Psoas muscle (tissue), 8 donors: ENCODE data around the gene ANAPC16. TPM values are rescaled to one million over a fixed set of nuclear protein-coding genes. Genes with fewer than 3 reads are reported as not detected.
"Not testable (repeated sequence)": the region's sequence is repeated elsewhere in the genome, so short reads cannot be mapped to it uniquely, and the experiment has no call there.

Source experiments
- ATAC-seq, 4 donors: fragments of 200-7000 bp; cut with Tn5 transposase; one replicate each; pipeline ENCODE4 v1.9.1; 2020; ENCODE audit warnings: moderate library complexity in 3 of 4, mild to moderate bottlenecking in 2 of 4
- DNase-seq, 2 donors: peaks; one replicate each; pipeline ENCODE4 v3.0.0-alpha.2; 2020
- H3K27ac ChIP-seq: fragments of 200-600 bp; one replicate; pipeline ENCODE4 v1.8.0; 2022
- H3K27me3 ChIP-seq, 3 donors: fragments of 200-600 bp in 1 of 3; one replicate each; pipeline versions ENCODE4 v1.6.1 to v1.8.0; 2013 to 2022; ENCODE audit warnings: low read length in 2 of 3, mild to moderate bottlenecking in 2 of 3, moderate library complexity in 1 of 3; ENCODE audit not compliant: insufficient read depth in 3 of 3
- H3K36me3 ChIP-seq, 2 donors: fragments of 200-600 bp in 1 of 2; one replicate each; pipeline versions ENCODE4 v1.6.1 to v1.8.0; 2013 to 2022; ENCODE audit warnings: low read depth in 1 of 2, mild to moderate bottlenecking in 1 of 2, moderate library complexity in 1 of 2; ENCODE audit not compliant: insufficient read depth in 1 of 2
- H3K4me1 ChIP-seq: fragments of 200-600 bp; one replicate; pipeline ENCODE4 v1.8.0; 2022
- H3K4me3 ChIP-seq: fragments of 200-600 bp; one replicate; pipeline ENCODE4 v1.8.0; 2022; ENCODE audit warnings: mild to moderate bottlenecking
- H3K9me3 ChIP-seq: fragments of 200-600 bp; one replicate; pipeline ENCODE4 v1.8.0; 2022
- CTCF ChIP-seq: fragments of 200-600 bp; IDR thresholded peaks from one replicate; pipeline ENCODE4 v1.8.0; 2022; ENCODE audit warnings: antibody characterized with exemption
- WGBS, 3 donors: extraction: QIAGEN DNeasy Blood & Tissue Kit; methylation state at CpG; one replicate each; pipeline versions ENCODE4 v1.1.6 to v1.1.7; 2013; 5-methylcytosine and 5-hydroxymethylcytosine counted together
- intact Hi-C, 2 donors: fragments of 100-400 bp; cut with DNase I; formaldehyde crosslinking; loops; one replicate each; pipeline versions ENCODE4 v1.11.0 to v1.14.2; 2022
- polyA plus RNA-seq, 3 donors: library from polyadenylated mRNA; stranded (reverse); fragments of 200-250 nt; gene quantifications; one replicate each; pipeline ENCODE4 v1.2.3, GENCODE V29; 2013
- total RNA-seq, 4 donors: library from RNA; stranded (reverse); fragmentation: NEBNext Ultra II Directional in 2 of 4; extraction: Animal tissue kit (Norgen Biotek cat#: 25700) in 2 of 4; gene quantifications; one replicate each; pipeline versions ENCODE4 v1.2.1 to v1.2.4, GENCODE V29; 2021 to 2023
- donor health status: healthy with polysubstance abuse.
- donor health status: DM: no; HTN: no; CAD: no; lungs with moderate emphysema.
- donor health status: Bipolar disorder and iron deficiency.
- donor health status: healthy.
- donor health status: DM: yes; HTN: yes; CAD: no.
- donor health status: DM: no; HTN: no; CAD: no.
- donor health status: DM: no; HTN: no; CAD: no.
- donor health status: DM: yes; HTN: yes; CAD: no.

Gene ANAPC16
- total and polyA plus RNA-seq, 7 donors: 60.1 to 184 (median 128) TPM

- no peak for TF ChIP-seq CTCF
- no peak overlapping the region for H3K4me3 ChIP-seq
- no peaks in the 10 kb centered on the region for H3K9me3 ChIP-seq
- 84 to 90% (median 88%) methylated on average over 6 of the region's 6 CpGs for WGBS, 3 donors
- peaks cover 4% of the 10 kb centered on the region for H3K4me1 ChIP-seq
- H3K36me3 ChIP-seq: no peaks in the 10 kb centered on the region
- intact Hi-C loops: no loop called here
- DNase-seq (no peak), ATAC-seq (no peak)
- H3K27me3 ChIP-seq: no peaks in the 10 kb centered on the region
- H3K27ac ChIP-seq: no peak overlapping the region
Measured at GRCh38 chr10:72267381-72267780, 51.6 kb downstream of the ANAPC16 start.

GRCh38 chr10:72267819-72268399 is 52.1 kb downstream of the ANAPC16 start:
- Histone ChIP-seq H3K4me1 (peaks cover 9% of the 10 kb centered on the region), H3K4me3 (no peak overlapping the region), H3K27me3 (no peaks in the 10 kb centered on the region), H3K27ac (no peak overlapping the region), H3K36me3 (no peaks in the 10 kb centered on the region), H3K9me3 (no peaks in the 10 kb centered on the region)
- WGBS, 3 donors: 93 to 98% (median 93%) methylated on average over 15 of the region's 15 CpGs
- ATAC-seq: no peak
- no peak for TF ChIP-seq CTCF
- DNase-seq: no peak
- intact Hi-C loops: no loop called here

- H3K36me3 ChIP-seq, intact Hi-C loops, H3K4me3 ChIP-seq, H3K27ac ChIP-seq, DNase-seq, ATAC-seq, H3K27me3 ChIP-seq, H3K9me3 ChIP-seq: not testable (repeated sequence)
- H3K4me1 ChIP-seq: peaks cover 12% of the 10 kb centered on the region
- 92 to 94% (median 94%) methylated on average over 5 of the region's 5 CpGs for WGBS, 3 donors
Measured at GRCh38 chr10:72268475-72269200, 52.8 kb downstream of the ANAPC16 start.

GRCh38 chr10:72270607-72271281 is 54.9 kb downstream of the ANAPC16 start:
- Histone ChIP-seq H3K36me3 (no peaks in the 10 kb centered on the region), H3K9me3 (no peaks in the 10 kb centered on the region), H3K4me3 (no peak overlapping the region), H3K27me3 (no peaks in the 10 kb centered on the region), H3K27ac (peak overlapping the region; percentile 9), H3K4me1 (peaks cover 15% of the 10 kb centered on the region)
- ATAC-seq (no peak), DNase-seq (no peak)
- WGBS, 3 donors: 87 to 92% (median 89%) methylated on average over 5 of the region's 5 CpGs
- intact Hi-C loops: loop anchor here (5.0 kb wide), 2 partner anchors 33 to 52 kb away; no protein-coding TSS in a partner anchor
- TF ChIP-seq CTCF: no peak
